Stimulated activated CD4-positive, alpha-beta T cell treated with anti-CD3 and anti-CD28 coated beads, TNF-alpha, amount 100 ng/mL, for 4 hours (primary cell): ENCODE measurements around the gene ZNF774.
"Not testable (repeated sequence)": the region's sequence is repeated elsewhere in the genome, so short reads cannot be mapped to it uniquely, and the experiment has no call there.

Source experiments
- DNase-seq, 3 experiments: peaks; one replicate each; pipeline ENCODE4 v3.0.0-alpha.2; 2020; ENCODE audit warnings: low read depth in 3 of 3

Gene ZNF774

DNA sequence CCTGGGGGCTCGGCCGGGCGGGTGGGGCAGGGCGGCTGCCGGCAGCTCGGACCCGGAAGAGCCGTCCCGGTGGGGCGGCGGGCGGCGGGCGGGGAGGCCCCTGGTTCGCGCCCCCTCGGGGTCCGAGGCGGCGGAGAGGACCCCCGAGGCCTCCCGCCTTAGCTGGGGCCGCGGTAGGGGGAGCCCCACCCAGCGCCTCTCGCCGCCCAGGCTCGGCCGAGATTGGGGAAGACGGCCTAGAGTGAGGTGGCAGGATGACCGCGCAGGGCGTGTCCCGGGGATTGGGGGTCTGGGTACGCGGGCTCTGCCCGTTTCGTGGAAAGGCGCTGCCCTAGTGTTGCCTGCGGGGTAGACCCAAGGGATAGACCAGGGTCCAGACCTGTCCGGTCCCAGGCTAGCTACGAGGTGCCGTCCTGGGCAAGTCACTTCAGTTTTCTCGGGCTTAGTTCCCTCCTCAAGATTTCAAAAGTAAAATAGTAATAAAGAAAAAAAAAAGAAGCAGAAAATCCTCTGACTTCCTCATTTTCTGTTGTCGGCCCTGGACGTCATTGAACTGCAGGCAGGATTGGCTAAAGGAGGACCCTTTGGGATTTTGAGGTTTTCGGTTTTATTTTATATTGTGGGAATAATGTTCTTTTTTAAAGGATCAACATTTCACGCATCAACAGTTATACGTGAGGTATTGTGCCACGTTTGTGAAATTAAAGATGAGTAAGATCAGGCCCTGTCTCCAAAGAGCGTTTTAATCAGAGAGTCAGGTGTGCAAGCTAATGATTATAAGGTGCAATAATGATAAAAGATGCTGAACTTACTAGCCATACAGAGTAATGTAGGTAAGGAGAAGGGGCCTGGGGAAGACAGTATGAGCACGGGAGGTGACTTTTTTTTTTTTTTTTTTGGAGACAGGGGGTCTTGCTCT, 36.6 kb downstream of the ZNF774 start:
- DNase-seq, result peak; percentile 5 to 33 (median 23)

DNA sequence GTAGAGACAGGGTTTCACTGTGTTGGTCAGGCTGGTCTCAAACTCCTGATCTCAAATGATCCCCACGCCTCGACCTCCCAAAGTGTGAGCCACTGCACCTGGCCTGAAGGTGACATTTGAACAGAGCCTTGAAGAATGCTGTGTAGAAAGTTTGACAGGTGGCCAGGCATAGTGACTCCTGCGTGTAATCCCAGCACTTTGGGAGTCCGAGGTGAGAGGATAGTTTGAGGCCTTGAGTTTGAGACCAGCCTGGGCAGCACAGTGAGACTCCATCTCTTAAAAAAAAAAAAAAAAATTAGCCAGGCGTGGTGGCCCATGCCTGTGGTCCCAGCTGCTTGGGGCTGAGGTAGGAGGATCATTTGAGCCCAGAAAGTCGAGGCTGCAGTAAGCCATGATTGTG, 37.4 kb downstream of the ZNF774 start:
- DNase-seq, result no peak

DNA sequence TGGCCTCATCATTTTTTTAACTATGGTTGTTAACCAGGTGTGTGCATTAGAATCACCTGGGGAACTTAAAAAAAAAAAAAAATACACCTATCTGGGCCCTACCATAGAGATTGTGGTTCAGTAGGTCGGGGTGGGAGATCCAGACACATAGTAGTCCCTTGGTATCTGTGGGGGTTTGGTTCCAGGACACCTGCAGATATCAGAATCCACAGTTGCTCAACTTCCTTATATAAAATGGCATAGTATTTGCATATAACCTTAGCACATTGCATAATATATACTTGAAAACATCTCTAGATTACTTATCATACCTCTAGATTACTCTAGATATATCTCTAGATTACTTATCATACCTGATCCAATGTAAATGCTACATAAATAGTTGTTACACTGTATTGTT, 41.0 kb downstream of the ZNF774 start:
- no peak for DNase-seq

DNA sequence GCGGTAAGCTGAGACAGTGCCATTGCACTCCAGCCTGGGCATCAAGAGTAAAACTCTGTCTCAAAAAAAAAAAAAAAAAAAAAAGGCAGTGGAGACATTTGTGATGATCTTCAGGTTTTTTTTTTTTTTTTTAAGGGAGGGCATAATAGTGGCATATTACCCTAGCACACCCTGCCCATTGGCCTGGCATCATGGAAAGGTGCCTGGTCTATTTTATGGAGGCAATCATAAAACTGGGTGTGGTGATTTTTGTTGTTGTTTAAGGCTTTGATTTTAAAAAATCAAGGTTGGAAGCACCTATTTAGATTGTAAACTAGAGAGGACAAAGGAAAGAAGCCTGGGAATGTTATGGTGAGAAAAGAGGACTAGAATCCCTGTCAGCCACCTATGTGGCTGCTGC, 42.0 kb downstream of the ZNF774 start:
- DNase-seq, result no peak

DNA sequence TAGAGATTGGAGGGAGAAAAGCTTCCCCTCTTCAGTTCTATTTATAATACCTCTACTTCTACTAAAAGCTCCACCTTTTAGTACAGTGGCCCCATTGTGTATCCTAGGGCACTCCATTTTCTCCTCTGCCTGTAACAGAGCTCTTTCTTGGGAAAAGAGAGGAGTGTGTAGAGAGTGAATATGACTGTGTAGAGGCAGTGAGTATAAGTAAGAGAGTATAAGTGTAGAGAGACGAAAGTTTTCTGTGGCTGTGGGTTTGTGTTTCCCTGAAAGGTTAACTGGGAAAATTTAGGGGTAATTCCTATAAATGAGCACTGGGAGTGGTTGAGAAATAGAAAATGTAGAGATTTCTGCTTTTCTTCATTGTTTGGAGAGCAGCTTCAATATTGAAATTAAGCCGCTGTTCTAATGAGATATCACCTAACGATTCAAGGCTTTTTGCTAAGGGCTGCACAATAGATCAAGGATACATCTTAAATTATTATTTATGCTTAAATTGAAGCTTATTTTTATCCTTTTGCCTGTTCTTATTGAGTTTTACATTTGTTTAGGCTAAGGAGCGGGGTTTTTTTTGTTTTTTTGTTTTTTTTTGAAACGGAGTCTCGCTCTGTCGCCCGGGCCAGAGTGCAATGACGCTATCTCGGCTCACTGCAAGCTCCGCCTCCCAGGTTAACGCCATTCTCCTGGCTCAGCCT, 42.8 kb downstream of the ZNF774 start:
- no peak for DNase-seq

DNA sequence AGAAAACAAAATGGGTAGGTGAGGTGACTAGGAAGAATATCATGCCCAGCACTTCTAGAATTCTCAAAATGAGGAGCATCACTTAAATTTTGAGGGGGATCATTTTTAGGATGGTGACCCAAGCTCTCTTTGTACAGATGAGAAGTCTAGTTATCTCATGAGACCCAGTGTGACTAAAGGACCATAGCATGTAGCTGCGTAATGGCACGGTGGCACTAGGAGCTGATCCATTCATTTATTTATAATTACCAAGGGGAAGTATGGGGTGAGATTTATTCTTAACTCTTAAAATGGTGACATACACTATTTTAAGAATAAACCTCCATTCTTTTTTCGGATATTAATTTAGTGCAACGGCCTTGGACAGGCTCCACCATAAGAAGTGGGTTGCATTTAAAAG, 44.2 kb downstream of the ZNF774 start:
- DNase-seq, result no peak

DNA sequence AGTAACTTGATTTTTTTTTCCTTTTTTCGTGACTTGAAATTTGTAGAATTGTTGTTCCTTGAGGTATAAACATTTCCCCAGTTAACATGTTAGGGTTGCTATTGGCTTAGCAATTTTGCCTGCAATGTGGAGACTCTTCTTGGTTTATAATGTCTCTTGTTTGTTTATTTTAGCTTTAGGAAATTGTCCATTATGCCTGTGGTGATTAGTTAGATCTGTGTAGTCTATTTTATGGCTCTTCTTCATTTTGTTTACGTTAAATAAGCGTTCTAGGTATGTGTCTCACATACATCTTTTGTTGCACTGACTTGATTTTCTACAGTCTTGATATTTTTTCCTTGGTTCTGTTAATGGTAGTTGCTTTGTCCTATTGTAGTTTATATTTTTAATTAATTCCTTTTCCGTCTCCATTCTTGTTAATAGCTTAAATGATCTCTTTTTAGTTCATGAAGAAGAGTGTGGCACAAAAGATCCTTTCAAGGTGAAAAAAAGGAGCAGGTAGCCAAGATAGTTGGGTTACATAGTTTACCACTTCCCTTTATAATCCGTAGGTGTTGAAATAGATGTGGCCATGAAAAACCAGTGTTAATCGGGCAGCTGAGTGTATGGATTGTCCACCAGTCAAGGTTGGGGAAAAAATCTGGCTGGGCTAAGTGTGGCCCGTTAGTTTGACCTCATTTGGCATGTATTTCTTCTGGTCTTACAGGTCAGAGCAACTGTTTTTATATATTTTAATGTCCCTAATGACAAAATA, 48.1 kb downstream of the ZNF774 start:
- no peak for DNase-seq

DNA sequence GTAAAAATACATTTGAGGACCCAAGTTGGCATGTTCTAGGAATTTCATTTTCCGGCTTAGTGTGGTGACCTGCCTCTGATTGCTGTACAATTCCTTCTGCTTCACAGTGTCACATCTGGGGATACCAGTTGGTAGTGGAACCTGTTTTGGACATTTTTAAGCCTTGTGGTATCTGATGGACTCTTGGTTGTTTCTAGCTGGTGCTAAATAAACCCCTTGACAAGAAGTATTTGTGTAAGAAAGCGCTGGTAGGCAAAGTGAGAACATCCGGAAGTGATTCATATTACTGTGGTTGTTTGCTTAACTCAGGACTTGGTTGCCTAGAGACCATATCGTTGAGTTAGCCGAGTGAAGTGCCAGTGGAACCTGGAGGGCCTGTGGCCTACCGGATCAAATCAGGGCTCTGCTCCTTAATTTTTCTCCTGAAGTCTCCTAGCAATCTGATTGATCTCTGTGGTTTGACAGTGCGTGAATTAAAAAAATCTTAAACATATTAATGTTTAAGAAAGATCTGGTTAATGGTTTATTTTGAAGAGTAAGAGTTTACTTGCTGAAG, 48.8 kb downstream of the ZNF774 start:
- peak in 2 of 3 experiments; percentile 15 to 52 for DNase-seq

DNA sequence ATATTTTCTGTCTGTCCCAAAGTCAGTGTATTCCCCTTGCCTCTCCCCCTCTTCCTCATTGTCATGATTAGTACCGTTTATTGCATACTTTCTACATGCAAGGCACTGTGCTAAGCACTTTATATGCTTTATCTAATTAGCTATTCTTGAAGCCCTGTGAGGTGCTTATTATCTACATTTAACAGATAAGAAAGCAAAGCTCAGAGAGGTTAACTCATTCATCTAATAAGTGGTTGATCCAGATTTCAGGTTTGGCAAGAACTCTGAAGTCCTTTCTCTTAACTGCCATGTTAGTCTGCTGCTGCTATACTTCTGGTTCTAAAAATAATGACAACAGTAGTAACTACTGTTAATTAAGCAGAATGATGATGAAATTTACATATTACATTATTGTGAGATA, 49.4 kb downstream of the ZNF774 start:
- no peak for DNase-seq

DNA sequence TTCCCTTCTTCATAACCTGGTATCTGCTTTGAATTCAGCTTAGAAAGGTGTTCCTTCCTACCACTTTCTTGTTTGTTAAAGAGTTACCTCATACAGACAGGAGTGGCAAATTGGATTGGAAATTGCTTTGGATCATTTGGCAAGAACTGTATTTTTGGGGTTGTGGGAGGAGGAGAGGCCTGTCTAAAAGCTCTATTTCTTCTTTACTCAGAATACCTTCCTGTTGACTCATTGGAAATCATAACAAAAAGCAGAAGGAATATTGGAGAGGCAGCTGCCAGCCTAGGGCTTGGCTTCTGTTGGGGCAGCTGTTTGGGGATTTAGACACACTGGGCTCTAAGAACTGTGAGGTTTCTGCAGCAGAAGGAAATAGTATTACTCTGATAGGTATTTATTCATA, 50.1 kb downstream of the ZNF774 start:
- DNase-seq, result no peak

DNA sequence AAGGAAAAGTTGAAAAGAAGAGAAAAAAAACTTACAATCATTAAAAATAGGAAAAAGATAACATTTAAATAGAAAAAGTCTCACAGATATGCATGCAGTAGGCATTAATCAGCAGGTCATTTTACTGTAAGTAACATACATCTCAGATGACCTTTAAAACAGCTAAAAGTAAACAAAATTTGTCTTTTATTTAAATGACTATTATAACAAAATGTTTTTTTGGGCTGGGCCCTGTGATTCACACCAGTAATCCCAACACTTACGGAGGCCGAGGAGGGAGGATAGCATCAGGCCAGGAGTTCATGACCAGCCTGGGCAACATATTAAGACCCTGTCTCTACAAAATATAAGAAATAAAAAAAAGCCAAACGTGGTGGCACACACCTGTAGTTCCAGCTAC, 50.7 kb downstream of the ZNF774 start:
- DNase-seq, result no peak

DNA sequence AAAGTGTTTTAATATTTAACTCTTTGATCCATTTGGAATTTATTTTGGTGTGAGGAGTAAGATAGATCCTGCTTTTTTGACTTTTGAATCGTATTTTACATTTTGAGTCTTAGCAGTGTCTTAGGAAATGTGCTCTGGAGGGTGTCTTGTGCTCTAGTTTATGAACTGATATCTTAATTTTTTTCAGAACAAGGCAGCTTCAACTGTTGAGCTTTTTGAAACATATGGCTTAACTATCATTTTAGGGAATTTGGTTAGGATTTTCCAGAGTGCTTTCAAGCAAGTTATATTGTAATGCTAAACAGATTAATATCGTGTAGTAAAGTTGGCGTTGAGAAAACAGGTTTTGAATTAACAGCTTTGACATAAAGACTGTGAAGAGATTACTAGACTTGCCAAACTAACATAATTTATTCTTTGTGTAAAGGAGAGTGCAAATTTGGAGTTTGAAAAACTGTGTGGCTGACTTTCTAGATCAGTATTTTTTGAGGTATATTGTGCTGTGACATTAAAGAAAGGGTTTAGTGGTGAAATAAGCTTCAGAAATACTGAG, 53.0 kb downstream of the ZNF774 start:
- no peak for DNase-seq

DNA sequence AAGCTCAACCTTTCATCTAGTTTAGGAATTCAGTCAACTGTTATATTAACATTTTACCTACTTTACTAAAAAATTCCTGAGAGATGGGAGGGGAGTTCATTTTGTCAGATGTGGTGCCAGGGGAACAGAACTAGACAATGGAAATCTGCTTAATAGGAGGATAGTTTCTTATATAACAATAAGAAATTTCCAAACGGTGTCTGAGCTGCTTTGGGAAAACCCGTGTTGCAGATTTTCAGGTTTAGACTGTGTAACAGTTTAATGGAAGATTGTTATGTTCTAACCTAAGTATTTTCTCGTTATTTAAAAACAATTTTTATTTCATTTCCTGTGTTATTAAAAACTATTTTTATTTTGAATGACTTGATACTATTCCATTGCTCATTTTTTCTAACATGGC, 55.3 kb downstream of the ZNF774 start:
- DNase-seq, result no peak

DNA sequence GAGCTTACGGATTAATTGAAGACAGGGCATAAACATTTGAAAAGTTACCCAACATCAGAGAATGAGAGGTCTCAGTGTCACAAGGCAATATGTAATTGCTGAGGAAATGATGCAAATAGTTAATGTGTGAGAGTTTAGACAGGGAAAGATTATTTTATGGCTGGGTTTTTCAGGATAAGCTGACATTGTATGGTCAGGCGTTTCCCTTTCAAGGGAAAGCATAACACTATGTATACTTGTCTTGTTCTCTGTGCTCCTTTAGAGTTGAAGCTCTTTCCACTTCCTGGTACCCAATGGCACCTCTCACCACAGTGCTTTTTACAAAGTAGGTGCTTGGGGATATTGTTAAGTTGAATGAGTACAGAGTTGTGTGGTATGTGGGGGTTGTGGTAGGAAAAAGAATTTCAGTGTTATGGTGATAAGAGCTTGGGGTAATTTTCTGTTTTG, 55.8 kb downstream of the ZNF774 start:
- DNase-seq, result no peak

DNA sequence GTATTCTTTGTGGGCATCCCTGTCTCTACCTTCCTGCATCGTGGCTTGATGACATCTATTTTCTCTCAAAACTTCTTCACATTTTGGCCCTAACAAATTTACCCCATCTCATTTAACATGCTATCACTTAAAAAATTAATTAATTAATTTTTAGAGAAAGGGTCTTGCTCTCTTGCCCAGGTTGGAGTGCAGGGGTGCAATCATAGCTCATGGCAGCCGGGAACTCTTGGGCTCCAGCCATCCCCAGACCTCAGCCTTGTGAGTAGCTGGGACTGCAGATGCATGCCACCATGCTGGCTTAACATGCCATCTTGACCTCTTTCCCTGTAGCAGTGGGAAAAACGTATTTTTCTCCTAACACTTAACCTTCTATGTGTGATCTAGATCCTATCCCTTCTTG, 56.6 kb downstream of the ZNF774 start:
- DNase-seq, result no peak

DNA sequence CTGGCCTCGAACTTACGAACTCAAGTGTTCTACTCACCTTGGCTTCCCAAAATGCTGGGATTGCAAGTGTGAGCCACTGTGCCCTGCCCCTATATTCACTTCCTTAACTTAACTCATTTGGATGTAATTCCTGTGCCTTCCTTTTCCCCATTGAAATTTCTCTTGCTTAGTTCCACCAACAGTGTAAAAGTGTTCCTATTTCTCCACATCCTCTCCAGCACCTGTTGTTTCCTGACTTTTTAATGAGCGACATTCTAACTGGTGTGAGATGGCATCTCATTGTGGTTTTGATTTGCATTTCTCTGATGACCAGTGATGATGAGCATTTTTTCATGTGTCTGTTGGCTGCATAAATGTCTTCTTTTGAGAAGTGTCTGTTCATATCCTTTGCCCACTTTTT, 57.5 kb downstream of the ZNF774 start:
- not testable (repeated sequence) for DNase-seq

DNA sequence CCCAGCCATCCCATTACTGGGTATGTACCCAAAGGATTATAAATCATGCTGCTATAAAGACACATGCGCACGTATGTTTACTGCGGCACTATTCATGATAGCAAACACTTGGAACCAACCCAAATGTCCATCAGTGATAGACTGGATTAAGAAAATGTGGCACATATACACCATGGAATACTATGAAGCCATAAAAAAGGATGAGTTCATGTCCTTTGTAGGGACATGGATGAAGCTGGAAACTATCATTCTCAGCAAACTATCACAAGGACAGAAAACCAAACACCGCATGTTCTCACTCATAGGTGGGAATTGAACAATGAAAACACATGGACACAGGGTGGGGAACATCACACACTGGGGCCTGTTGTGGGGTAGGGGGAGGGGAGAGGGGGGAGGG, 58.2 kb downstream of the ZNF774 start:
- not testable (repeated sequence) for DNase-seq

DNA sequence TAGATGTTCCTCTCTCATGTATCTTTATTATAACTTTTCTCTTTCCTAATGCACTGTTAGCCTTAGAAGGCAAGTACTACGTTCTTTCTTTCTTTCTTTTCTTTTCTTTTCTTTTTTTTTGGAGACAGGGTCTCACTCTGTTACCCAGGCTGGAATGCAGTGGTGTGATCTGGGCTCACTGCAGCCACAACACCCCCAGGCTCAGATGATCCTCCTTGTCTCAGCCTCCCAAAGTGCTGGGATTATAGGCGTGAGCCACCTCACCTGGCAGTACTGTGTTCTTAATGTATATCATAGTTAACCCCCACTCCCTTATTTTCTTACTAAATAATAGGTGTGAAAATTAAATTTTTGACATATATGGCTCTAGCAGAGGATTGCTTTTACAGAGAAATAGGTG, 59.1 kb downstream of the ZNF774 start:
- DNase-seq, result no peak
